Right kidney (tissue), 1 donor: ENCODE data around the gene ATAD3A.
"Not testable (repeated sequence)": the region's sequence is repeated elsewhere in the genome, so short reads cannot be mapped to it uniquely, and the experiment has no call there.

Experiments used
- DNase-seq: peaks from one replicate; pipeline ENCODE4 v3.0.0-alpha.2; 2016

Gene ATAD3A

DNA sequence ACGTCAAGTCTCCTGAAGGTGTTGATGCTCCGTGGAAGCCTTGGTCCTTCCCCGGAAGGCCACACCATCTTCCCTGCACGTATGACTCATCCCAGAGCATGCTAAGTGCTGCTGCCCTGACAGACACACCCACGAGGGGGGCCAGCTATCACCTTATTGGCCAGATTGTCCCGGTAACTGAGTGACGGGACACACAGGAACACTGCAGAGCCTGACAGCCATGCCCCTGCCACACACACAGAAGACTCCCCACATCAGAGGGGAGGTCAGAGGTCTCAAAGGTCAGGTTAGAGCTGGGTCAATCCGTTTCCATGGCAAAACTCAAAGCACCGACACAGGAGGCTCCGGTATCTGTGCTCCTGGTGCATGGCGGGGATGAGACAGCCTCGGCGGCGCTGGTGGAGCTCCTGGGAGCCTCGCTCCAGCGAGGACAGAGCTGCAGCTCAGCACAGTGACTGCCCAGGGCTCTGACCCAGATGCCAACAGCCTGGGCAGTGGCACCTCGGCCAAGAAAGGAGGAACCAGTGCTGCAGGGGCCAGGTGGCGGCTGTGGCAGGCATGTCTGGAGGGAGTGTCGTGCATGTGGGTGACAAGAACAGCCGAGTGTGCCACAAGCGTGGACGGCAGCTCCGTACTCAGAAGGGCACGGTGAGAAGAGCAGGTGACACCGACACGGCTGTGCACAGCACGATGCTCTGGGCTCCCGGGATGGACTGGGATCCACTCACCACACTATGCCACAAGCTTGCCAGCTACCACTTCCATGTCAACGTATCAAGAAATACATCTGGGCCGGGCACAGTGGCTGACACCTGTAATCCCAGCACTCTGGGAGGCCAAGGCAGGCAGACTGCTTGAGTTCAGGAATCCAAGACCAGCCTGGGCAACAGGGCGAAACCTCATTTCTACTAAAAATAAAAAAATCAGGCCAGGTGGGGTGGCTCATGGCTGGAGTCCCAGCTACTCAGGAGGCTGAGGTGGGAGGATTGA is 43.3 kb downstream of the ATAD3A start:
- DNase-seq: no peak

DNA sequence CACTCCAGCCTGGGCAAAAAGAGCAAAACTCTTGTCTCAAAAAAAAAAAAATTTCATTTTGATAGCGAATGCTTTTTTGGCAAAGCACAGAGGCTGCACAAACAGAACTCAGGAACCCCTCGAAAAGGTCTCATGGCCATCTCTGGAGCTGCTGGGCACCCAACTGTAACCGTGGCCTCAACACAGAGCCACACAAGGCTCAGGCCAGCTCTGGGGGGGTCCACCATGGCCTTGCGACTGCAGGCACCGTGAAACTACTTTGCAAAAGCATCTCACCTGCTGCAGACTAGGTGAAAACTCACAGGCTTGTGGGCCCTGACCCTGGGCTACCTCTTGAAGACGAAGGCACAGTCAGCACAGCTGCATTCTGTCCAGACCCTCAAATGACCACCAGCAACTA is 44.5 kb downstream of the ATAD3A start:
- no peak for DNase-seq

DNA sequence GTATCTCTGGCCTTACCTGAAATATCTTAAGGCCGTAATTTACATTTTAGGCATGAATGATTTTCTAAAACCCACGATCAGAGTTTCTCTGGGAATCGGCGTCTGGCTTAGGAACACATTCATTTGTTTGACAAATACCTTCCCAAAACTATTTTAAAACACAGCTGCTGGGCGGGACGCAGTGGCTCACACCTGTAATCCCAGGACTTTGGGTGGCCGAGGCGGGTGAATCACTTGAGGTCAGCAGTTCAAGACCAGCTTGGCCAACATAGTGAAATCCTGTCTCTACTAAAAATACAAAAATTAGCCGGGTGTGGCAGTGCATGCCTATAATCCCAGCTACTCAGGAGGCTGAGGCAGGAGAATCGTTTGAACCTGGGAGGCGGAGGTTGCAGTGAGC is 45.0 kb downstream of the ATAD3A start:
- not testable (repeated sequence) for DNase-seq

DNA sequence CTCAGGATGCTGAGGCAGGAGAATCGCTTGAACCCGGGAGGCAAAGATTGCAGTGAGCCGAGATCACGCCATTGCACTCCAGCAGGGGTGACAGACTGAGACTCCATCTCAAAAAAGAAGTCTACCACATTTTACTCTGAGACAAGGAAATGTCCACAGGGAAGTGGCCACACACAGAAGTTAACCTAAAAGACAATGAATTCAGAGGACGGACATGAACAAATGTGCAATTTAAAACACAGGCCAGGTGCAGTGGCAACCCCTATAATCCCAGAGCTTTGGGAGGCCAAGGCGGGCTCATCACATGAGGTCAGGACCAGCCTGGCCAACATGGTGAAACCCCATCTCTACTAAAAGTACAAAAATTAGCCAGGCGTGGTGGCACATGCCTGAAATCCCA is 45.7 kb downstream of the ATAD3A start:
- DNase-seq: not testable (repeated sequence)

DNA sequence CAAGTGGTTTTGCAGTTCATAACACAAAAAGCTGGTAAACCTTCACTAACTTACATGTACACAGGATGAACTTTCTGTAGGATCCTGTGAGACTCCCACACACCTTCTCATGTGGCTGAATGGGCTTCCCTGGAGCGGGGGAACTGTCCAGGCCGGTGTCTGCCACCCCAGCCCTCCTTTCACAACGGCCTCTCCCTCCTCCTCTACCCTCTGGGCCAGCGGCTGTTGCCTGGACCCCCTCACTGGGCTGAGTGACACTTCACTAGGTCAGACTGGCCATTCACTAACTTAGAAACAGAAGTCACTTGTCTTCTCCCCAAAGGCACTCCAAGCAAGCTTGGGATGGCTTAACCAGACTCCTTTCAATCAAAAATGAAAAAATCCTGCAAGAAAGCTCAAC is 46.6 kb downstream of the ATAD3A start:
- no peak for DNase-seq

DNA sequence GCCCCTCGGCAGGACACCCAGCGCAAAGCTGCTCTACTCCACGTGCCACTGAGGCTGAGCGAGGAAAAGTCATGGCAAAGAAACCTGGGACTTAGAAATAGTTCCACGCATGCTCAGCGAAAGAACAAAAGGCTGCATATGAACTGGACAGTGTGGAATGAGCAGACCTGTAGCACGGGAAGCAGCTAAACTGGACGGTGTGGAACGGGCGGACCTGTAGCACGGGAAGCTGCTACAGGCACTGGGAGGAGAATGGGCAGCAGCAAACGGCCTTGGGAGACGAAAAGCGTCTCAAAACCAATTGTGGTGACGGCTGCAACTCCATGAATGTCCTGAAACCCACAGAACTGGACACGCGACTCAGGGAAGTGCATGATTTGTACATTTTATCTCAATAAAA is 47.1 kb downstream of the ATAD3A start:
- no peak for DNase-seq

DNA sequence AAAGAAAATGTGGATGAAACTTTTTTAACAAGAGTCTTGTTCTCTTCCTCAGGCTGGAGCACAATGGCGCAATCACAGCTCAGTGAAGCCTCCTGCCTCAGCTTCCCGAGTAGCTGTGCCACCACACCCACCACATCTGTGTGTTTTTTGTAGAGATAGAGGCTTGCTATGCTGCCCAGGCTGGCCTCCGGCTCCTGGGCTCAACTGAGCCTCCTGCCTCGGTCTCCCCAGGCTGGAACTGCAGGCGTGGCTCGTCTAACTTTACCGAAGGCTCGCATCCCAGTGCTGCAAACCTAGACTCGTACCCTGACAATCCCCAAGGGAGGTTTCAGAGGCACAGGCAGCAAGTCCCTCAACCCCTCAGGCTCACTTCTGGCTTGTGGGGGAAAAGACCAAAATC is 48.2 kb downstream of the ATAD3A start:
- no peak for DNase-seq

DNA sequence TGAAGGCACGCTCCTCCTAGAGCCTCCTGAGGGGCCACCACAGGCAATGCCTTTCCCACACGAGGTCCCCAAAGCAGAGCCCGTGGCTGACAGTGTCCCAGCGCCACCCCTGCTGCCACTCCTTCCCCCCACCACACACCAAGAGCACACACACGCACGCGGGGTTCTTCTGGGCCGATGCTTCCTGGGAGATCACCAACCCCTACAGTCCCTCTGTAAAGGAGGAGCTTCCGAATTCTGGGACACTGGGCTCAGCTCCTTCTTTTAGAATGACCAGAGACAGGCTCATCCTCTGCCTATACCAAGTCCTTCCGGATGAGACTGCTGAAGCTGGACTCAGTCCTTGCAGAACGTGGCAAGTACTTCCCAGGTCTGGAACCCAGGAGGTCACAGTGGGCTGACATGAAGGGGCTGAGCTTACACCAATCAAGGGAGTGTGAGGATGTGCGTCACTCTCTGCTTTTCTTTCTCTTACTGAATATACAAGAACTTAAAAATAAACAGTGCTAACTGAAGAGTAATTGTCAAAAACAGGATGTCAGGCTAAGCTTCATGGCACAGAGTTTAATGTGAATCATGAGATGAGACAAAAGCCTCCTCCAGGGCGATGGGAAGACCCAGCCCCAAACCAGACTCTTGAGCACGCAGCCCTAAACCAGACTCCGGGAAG is 50.0 kb downstream of the ATAD3A start:
- DNase-seq: no peak

DNA sequence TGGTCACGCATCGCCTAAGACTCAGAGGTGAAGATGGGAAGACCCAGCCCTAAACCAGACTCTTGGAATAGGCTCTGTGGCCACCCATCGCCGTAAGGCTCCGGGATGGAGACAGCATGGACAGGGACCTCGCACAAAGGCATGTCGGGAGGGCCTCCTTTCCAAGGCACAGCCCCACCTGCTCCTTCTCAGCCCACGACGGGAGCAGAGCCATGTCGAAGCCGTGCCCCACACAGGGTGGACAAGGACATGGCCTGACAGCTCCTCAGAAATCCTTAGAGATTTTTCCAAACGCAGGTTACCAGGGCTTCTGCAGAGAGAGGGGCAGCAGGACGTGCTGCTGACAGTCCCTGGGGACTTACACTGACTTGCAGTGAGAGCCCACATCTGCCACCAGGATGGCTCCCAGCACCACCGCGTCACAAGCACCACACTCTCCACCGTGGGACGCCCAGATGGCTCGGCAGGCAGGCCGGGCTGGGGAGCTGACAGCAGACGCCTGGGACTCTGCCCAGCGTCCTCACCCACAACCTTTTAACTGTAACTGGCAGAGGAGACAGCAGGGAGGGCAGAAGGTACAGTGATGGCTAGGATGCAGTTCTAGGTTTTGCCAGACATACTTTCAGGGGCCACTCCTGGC is 50.7 kb downstream of the ATAD3A start:
- no peak for DNase-seq

DNA sequence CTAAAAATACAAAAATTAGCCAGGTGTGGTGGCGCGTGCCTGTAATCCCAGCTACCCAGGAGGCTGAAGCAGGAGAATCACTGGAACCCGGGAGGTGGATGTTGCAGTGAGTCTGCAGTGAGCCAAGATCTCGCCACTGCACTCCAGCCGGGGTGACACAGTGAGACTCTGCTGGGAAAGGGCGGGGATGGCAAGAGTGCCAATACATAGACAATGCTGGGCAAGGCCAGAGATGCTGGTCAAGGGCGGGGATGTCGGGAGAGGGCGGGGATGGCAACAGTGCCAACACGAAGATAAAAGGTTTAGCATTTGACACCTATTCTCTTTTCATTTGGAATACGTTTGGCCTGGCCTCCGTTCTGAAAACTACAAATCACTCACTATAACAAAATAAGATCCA is 51.7 kb downstream of the ATAD3A start:
- DNase-seq: no peak

DNA sequence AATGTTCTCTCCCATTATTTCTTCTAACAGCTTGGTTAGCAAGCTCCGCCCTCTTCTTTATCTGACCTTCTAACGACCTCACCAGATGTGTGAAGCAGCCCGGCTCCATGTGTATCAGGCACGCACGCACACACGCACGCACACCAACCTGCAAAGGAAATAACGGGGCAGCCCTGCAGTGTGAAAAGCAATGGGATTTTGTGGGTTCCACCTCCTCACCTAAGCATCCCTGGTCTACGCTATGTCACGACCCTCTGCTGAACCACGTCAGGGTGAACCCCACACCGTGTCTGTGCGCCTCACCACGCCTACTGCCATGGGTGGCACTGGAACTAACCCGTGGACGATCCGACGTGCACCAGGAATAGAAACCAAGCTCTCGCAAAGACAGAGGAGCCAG is 52.3 kb downstream of the ATAD3A start:
- no peak for DNase-seq

DNA sequence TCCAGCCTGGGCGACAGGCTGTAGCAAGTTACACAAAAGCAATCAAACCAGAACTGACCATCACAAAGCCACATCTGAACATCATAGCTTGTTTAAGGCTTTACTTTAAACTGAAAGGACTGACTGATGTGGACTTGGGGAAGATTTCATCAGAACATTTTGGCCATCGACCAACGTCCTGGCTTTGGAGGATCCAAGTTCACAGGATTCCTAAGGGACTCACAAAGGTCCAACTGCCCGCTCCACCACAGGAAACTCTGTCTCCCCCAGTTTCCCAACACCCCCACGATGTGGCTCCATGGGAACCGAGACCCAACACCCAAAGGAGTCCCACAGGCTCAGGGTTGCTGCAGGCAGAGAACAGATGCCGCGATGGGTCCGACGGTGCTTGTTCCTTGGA is 53.4 kb downstream of the ATAD3A start:
- no peak for DNase-seq

DNA sequence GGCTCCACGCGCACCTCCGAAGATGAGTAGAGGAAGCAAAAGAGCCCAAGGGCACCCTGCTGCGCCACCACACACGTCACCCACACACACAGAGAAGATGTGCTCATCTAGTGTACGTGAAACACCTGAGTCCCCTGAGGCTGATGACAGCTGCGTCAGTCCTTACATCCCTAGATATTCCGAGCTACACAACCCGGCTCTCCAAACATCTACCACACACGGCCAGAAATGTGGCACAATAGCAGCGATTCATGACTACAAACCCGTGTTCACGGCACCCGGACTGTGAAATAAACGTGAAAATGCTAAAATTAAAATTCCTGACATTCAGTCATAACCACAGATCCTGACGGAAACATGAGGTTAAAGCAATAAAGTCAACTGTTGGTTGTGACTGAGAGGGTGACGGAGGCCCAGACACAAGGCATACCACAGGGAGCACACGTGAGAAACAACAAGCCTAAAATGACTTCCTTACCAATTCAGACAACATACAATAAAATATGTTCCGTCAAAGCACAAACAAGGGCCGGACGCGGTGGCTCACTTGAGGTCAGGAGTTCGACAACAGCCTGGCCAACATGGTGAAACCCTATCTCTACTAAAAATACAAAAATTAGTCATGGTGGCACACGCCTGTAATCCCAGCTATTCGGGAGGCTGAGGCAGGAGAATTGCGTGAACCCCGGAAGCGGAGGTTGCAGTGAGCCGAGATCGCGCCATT is 55.4 kb downstream of the ATAD3A start:
- DNase-seq: no peak

DNA sequence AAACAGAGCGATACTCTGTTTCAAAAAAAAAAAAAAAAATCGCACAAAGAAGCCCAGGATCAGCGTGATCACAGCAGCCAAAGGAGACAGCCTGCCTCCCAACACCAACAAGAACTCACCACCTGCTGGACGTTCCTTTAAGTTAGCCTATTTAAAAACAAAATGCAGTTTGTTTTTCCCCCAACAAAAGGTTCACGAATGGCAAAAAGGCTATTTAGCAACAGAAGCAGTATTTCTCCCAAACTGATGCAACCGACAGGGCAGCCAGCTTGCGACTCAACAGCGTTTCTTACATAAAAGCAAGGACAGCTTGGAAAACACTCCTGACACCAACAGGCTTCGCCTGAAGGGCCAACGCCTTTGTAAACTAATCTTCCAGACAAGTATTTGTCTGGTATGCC is 55.9 kb downstream of the ATAD3A start:
- no peak for DNase-seq

DNA sequence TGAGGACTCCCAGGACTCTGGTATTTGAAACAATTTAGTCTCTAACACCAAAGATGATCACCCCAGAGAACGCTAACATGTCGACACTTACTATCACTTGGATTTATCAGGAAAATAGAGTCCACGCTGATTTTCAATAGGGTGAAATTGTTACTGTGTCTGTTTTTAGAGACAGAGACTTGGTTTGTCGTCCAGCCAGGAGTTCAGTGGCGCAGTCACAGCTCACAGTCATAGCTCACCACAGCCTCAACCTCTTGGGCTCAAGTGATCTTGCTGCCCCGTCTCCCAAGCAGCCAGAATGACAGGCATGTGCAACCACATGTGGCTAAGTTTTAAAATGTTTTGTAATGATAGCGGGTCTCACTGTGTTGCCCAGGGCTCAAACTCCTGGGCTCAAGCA is 57.4 kb downstream of the ATAD3A start:
- no peak for DNase-seq

DNA sequence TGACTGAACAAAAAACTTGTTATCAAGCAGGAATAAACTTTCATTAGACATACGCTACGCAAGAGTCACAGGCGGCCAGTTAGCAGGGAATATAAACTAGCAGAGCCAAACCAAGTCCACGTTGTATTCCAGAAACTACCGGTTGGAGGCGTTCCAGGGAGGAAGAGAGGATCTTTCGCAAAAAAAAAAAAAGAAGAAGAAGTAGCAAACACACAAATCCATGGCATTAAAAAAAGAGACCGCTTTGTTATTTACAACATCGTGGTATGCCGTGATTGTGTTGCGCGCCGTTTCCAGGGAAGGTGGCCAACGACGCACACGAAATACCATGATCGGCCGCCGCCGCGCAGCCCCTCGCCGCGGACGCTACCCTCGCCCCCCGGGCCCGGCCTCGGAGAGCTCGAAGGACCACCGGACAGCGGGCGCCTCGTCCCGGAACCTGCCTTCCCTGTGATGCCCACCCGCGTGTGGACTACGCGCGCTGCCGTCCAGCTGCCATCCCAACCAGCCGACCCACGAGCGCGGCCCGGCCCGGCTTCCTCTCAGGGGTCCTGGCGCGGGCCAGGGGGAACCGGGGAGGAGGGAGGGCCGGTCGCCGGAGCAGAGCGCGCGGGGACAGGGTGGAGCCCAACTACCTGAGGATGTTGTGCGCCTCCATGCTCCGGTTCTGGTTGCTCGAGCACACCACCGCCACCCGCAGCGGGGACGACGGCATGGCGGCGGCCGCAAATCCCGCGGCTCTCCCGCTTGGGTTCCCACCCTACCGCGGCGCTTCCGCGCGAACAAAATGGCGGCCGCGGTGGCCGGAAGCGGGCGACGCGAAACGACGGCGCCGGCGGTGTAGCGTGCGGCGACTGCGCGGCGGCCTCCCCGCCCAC is 62.1 kb downstream of the ATAD3A start:
- DNase-seq: peak; percentile 89

DNA sequence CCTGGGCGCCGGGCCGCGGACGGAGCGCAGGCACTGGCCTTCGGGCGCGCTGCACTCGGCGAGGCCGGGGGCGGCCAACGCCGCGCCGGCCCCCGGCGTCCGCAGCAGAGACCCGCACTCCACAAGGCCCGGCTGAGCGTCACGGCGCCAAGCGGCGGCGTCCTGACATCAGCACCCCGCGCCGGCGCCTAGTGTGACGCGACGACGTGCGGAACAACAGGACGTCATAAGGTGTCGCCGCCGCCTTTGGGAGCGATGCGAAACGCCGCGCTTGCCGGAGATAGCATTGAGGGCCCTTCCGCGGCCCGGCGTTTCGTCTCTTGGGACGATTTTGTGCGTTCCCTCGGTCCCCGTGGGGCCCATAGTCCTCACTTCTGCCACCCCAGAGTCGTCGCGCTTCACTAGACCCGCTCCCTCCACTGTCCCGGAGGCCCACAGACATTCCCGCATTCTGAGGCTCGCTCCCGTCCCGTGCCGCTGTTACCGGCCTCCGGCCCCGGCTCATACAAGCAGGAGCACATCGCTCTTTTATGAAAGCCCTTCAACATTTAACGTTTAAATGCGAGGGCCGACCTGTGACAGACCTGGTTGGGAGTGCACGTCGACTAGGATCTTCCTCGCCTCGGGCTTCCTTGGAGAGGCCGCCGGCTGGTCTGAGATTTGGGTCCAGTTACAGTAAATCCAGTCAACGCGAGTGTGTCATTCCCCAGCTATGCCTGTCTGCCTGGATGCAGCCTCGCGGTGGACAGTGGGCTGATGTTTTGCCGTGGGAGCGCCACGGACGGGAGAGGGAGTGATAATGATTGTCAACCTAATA is 63.0 kb downstream of the ATAD3A start, which contains the start of gene SSU72:
TSS of gene SSU72 (minus strand) at position 143 of the 817 bp plus-strand sequence. CDS start 306 bp downstream, outside the sequence.
- peak; percentile 91 for DNase-seq

DNA sequence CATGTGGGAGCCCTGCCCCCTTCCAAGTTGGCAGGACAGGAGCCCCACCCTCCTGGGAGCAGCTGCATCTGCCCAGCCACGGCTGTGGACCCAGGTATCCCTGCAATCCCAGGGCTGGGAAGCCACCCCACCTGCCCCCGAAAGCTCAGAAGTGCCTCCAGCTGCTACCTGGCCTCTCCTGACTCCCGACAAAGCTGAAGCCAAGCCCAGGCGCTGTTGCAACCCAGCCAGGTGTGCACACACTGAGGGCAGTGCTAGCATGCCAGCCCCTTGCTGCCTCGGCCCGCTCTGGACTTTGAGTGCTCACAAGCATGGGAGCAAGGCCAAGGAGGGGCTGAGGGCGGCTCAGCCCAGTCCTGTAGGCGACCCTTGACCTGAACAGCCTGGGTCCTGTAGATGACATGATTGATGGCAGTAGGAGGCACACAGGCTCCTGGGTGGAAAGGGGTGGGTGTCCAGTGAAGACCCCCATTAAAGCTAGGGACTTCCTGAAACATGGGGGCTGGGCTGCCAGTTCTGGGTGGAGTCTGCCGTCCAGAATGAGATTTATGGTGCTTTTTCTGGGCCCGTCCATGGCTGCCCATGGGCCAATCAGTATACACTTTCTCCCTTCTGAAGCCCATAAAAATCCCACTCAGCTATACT is 65.5 kb downstream of the ATAD3A start:
- no peak for DNase-seq

DNA sequence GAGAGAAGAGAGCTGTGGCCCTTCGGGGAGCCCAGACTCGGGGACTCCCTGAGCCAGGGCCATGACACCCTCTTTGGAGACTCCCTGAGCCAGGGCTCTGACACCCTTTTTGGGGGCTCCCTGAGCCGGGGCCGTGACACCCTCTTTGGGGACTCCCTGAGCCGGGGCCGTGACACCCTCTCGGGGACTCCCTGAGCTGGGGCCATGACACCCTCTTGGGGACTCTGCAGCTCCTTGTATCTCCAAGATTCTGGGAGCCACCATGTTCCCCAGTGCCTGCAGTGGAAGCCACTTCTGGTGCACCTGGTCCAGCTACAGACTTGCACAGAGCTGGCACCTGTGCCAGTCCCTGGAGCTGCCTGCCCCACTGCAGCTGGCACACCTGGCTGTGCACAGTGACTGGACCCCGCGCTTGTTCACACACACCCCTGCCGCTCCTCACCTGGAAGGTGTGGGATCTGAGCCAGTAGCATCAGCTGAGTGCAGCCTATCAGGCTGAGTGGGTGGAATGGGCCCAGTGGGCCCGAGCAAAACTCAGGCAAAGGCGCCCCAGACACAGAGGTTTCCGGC is 66.5 kb downstream of the ATAD3A start:
- DNase-seq: no peak
